Right atrium auricular region (tissue), 2 donors: ENCODE data around the gene RNF5. TPM values are rescaled to one million over a fixed set of nuclear protein-coding genes. Genes with fewer than 3 reads are reported as not detected.
"Not testable (repeated sequence)": the region's sequence is repeated elsewhere in the genome, so short reads cannot be mapped to it uniquely, and the experiment has no call there.

Source experiments
- DNase-seq: peaks from one replicate; pipeline ENCODE4 v3.0.0-alpha.2; 2019; ENCODE audit warnings: low spot score
- H3K27ac ChIP-seq, 2 donors: fragments of 200-600 bp; sonication (generic); 1 replicate in 1 of 2; 2 replicates in 1 of 2; pipeline ENCODE4 v1.5.1; 2016 to 2019
- H3K27me3 ChIP-seq, 2 donors: fragments of 200-600 bp; sonication (generic); one replicate each; pipeline versions ENCODE4 v1.5.1 to v1.6.0; 2017 to 2019
- H3K36me3 ChIP-seq: fragments of 200-600 bp; sonication (generic); one replicate; pipeline ENCODE4 v1.5.1; 2016
- H3K4me1 ChIP-seq, 2 donors: fragments of 200-600 bp; sonication (generic); one replicate each; pipeline versions ENCODE4 v1.5.1 to v1.6.0; 2017 to 2019
- H3K4me3 ChIP-seq, 2 donors: fragments of 200-600 bp; sonication (generic); 1 replicate in 1 of 2; 2 replicates in 1 of 2; pipeline ENCODE4 v1.5.1; 2017 to 2019; ENCODE audit warnings: mild to moderate bottlenecking in 1 of 2, moderate library complexity in 1 of 2
- H3K9me3 ChIP-seq, 2 donors: fragments of 200-600 bp; sonication (generic); one replicate each; pipeline ENCODE4 v1.5.1; 2019
- total RNA-seq, 2 donors: library from RNA; depleted of rRNA; stranded (reverse); fragments of >200 nt; gene quantifications; one replicate each; pipeline ENCODE4 v1.1.0, GENCODE V29; 2016
- TF ChIP-seq, protein P1 (sequence below), 2 donors: fragments of 200-600 bp; sonication (generic); IDR thresholded peaks; one replicate each; pipeline ENCODE4 v1.5.1; 2019; ENCODE audit warnings: antibody characterized with exemption in 2 of 2

RNF5 gene
- total RNA-seq, 2 donors from 2014 or later: 104 to 106 TPM

DNA sequence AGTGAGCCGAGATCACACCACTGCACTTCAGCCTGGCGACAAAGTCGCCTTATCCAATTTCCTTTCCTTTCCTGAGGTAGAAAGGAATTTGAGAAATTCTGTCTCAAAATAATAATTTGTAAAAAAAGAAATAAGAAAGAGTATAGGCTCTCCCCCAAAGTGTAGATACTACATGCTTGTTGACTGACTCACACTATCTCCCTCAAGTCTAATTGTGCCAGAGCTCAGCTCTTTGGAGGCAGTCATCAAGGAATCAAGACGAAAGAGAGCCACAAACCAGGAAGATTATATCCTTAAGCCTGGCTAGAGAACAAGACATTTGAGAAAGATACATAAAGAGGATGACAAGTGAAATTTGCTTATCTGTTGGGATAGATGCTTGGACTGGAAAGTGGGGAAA lies 44.4 kb upstream of the RNF5 start:
- no peak overlapping the region for H3K27ac ChIP-seq
- no peak for DNase-seq
- H3K4me1 ChIP-seq: peaks cover 0 to 10% of the 10 kb centered on the region in 2 donors

DNA sequence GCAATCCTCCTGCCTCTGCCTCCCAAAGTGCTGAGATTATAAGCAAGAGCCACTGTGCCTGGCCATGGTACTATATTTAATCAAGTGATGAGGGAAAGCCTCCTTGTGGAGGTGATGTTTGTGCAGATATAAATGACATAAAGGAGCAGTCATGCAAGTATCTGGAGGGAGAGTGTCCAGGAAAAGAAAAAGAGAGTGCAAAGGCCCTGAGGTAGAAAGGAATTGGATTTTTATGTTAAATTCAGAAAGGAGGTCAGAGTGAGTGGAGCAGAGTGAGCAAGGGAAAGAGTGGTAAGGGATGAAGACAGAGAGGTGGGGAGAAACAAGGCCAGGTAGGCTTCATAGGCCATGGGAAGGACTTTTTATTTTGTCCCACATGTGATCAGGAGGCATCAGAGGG lies 40.8 kb upstream of the RNF5 start:
- TF ChIP-seq, protein P1, sequence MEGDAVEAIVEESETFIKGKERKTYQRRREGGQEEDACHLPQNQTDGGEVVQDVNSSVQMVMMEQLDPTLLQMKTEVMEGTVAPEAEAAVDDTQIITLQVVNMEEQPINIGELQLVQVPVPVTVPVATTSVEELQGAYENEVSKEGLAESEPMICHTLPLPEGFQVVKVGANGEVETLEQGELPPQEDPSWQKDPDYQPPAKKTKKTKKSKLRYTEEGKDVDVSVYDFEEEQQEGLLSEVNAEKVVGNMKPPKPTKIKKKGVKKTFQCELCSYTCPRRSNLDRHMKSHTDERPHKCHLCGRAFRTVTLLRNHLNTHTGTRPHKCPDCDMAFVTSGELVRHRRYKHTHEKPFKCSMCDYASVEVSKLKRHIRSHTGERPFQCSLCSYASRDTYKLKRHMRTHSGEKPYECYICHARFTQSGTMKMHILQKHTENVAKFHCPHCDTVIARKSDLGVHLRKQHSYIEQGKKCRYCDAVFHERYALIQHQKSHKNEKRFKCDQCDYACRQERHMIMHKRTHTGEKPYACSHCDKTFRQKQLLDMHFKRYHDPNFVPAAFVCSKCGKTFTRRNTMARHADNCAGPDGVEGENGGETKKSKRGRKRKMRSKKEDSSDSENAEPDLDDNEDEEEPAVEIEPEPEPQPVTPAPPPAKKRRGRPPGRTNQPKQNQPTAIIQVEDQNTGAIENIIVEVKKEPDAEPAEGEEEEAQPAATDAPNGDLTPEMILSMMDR (IDR thresholded peaks at IDR 0.05): no peak
- Histone ChIP-seq H3K4me1 (no peaks in the 10 kb centered on the region), H3K27me3 (no peaks in the 10 kb centered on the region), H3K4me3 (no peak overlapping the region), H3K9me3 (no peaks in the 10 kb centered on the region), H3K36me3 (no peaks in the 10 kb centered on the region), H3K27ac (no peak overlapping the region)
- DNase-seq: no peak

More for the DNA sequence above, 44.4 kb upstream of the RNF5 start:
- Histone ChIP-seq H3K36me3 (no peaks in the 10 kb centered on the region), H3K9me3 (no peaks in the 10 kb centered on the region), H3K27me3 (no peaks in the 10 kb centered on the region), H3K4me3 (no peak overlapping the region)
- TF ChIP-seq, protein P1 (IDR thresholded peaks at IDR 0.05): no peak

DNA sequence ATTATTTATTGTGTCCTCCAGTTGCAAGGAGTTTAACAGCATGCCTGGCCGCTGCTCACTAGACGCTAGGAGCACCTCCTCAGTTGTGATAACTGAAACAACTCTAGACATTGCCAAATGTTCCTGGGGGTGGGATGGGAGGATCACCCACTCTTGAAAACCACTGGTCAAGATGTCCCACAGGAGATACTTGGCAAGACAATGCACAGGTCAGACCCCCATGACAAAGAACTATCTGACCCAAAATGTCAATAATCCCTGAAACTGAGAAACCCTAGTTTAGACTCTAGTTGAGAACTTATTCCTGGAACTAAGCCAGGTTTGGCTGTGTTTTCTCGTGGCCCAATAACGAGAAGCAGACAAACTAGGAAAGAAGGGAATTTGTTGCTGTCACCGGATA lies 38.6 kb upstream of the RNF5 start:
- TF ChIP-seq, protein P1 (IDR thresholded peaks at IDR 0.05): no peak
- H3K27ac ChIP-seq: no peak overlapping the region

DNA sequence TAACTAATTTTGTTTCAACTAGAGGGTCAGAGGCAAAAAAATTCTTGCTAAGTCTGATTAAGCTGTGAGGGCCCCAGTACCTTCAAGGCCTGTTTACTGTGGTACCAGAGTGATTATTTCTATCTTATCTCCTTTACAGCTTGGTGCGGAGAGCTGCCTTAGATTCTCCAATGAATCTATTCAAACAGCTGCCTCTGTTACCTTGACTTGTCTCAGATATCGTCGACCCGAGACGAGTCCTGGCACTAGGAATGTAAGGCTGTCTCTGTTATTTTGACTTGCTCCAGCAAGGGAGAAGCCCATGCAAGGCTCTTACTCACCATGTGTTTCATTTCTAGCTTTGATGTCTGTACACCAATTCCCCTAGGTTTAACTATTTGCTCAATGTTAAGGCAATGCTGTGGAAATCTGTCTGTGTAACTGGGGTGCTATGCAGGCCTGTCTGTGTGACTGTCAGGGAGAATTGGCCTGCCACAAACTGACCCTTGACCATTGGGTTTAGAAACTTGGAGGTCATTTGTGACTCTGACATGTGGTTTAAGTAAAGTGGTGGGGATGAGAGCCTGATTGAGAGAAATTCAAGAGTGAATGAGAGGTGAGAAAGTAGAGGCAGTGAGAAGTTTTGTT lies 37.7 kb upstream of the RNF5 start:
- TF ChIP-seq, protein P1 (IDR thresholded peaks at IDR 0.05): no peak
- no peak for DNase-seq
- no peaks in the 10 kb centered on the region for H3K4me1 ChIP-seq
- no peak overlapping the region for H3K27ac ChIP-seq
- no peaks in the 10 kb centered on the region for H3K9me3 ChIP-seq
- no peaks in the 10 kb centered on the region for H3K36me3 ChIP-seq
- no peak overlapping the region for H3K4me3 ChIP-seq
- no peaks in the 10 kb centered on the region for H3K27me3 ChIP-seq

More for the DNA sequence above, 38.6 kb upstream of the RNF5 start:
- Histone ChIP-seq H3K4me3 (no peak overlapping the region), H3K4me1 (no peaks in the 10 kb centered on the region), H3K36me3 (no peaks in the 10 kb centered on the region), H3K27me3 (no peaks in the 10 kb centered on the region), H3K9me3 (no peaks in the 10 kb centered on the region)
- no peak for DNase-seq

DNA sequence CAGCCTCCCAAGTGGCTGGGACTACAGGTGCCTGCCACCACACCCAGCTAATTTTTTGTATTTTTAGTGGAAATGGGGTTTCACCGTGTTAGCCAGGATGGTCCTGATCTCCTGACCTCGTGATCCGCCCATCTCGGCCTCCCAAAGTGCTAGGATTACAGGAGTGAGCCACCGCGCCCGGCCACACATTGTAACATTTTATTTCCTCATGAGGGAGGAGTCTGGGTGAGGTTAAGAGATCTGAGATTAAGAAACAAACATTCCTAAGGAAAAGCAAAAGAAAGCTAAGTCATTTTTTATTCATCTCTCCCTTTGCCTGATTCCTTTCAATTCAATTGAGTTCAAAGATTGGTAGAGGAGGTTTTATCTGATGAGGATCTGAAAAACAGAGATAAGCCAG lies 34.0 kb upstream of the RNF5 start:
- not testable (repeated sequence) for H3K36me3 ChIP-seq, H3K27ac ChIP-seq, H3K9me3 ChIP-seq, DNase-seq, H3K4me1 ChIP-seq, H3K4me3 ChIP-seq, H3K27me3 ChIP-seq

DNA sequence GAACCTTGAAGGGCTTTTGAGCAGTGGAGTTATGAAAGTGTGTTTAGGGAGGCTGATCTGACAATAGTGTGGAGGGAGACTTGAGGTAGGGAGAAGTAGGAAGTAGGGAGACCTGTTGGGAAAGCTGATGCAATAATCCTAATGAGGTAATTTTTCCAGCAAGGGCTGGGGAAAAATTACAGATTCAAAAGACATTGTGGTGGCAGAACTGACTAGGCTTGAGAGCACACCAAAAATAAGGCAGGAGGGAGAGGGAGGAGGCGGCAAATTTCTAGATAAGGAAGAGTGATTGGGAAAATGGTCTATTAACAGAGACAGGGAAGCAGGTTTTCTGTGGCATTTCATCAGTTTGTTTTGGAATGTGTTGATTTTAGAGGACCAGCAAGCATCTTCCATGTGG lies 31.9 kb upstream of the RNF5 start:
- TF ChIP-seq, protein P1 (IDR thresholded peaks at IDR 0.05): no peak
- H3K9me3 ChIP-seq: no peaks in the 10 kb centered on the region
- no peak overlapping the region for H3K4me3 ChIP-seq
- DNase-seq: no peak
- no peak overlapping the region for H3K27ac ChIP-seq
- H3K36me3 ChIP-seq: no peaks in the 10 kb centered on the region
- H3K27me3 ChIP-seq: no peaks in the 10 kb centered on the region
- peaks cover 0 to 4% of the 10 kb centered on the region in 2 donors for H3K4me1 ChIP-seq
